ENCODE data around the gene TMOD3.

The TMOD3 gene

GRCh38 chr15:51840692-51841091 is 11.2 kb downstream of the TMOD3 start:
- H3K9me3 ChIP-seq (ENCODE audit: insufficient read depth, low read length) = no peaks in the 10 kb centered on the region
- no peak for TF ChIP-seq CTCF (IDR thresholded peaks at IDR 0.05; ENCODE audit: insufficient read depth, low read length, poor library complexity, severe bottlenecking)
- TF ChIP-seq EZH2phosphoT487 (conservative IDR thresholded peaks at IDR 0.05; ENCODE audit: low read length) = no peak
- H3K9me2 ChIP-seq (replicated peaks; ENCODE audit: insufficient read depth, low read length) = no peaks in the 10 kb centered on the region
- no peak overlapping the region for H3K4me2 ChIP-seq (ENCODE audit: low read depth, low read length, poor library complexity, severe bottlenecking)
- H3K27me3 ChIP-seq (ENCODE audit: low read length) = no peaks in the 10 kb centered on the region
- H3F3A ChIP-seq (ENCODE audit: insufficient read depth) = no peaks in the 10 kb centered on the region
- no peak overlapping the region for H3K4me3 ChIP-seq (ENCODE audit: insufficient read depth, low read length, poor library complexity, severe bottlenecking)
- H3K9ac ChIP-seq (ENCODE audit: low read length) = no peak overlapping the region
- H4K20me1 ChIP-seq (ENCODE audit: low read depth, low read length) = peaks cover 40% of the 10 kb centered on the region
- H3K36me3 ChIP-seq (ENCODE audit: low read length) = no peaks in the 10 kb centered on the region
- H2AFZ ChIP-seq (ENCODE audit: low read depth, low read length, severe bottlenecking) = no peak overlapping the region
- peaks cover 47% of the 10 kb centered on the region for H3K79me2 ChIP-seq (ENCODE audit: insufficient read depth, low read length)
- no peak overlapping the region for H3K27ac ChIP-seq (ENCODE audit: low read depth, low read length)

- no peaks in the 10 kb centered on the region for H3K27me3 ChIP-seq (ENCODE audit: low read length)
- H3K4me2 ChIP-seq (ENCODE audit: low read depth, low read length, poor library complexity, severe bottlenecking) = no peak overlapping the region
- no peaks in the 10 kb centered on the region for H3K9me3 ChIP-seq (ENCODE audit: insufficient read depth, low read length)
- H3K36me3 ChIP-seq (ENCODE audit: low read length) = no peaks in the 10 kb centered on the region
- peaks cover 43% of the 10 kb centered on the region for H4K20me1 ChIP-seq (ENCODE audit: low read depth, low read length)
- no peak overlapping the region for H3K27ac ChIP-seq (ENCODE audit: low read depth, low read length)
- H3K9ac ChIP-seq (ENCODE audit: low read length) = no peak overlapping the region
- peaks cover 45% of the 10 kb centered on the region for H3K79me2 ChIP-seq (ENCODE audit: insufficient read depth, low read length)
- TF ChIP-seq EZH2phosphoT487 (conservative IDR thresholded peaks at IDR 0.05; ENCODE audit: low read length) (no peak), CTCF (IDR thresholded peaks at IDR 0.05; ENCODE audit: insufficient read depth, low read length, poor library complexity, severe bottlenecking) (no peak)
- H3K9me2 ChIP-seq (replicated peaks; ENCODE audit: insufficient read depth, low read length) = no peaks in the 10 kb centered on the region
- no peak overlapping the region for H3K4me3 ChIP-seq (ENCODE audit: insufficient read depth, low read length, poor library complexity, severe bottlenecking)
- H2AFZ ChIP-seq (ENCODE audit: low read depth, low read length, severe bottlenecking) = no peak overlapping the region
- H3F3A ChIP-seq (ENCODE audit: insufficient read depth) = no peaks in the 10 kb centered on the region
These were observed 12.1 kb downstream of the TMOD3 start for GRCh38 chr15:51841406-51842040.

DNA sequence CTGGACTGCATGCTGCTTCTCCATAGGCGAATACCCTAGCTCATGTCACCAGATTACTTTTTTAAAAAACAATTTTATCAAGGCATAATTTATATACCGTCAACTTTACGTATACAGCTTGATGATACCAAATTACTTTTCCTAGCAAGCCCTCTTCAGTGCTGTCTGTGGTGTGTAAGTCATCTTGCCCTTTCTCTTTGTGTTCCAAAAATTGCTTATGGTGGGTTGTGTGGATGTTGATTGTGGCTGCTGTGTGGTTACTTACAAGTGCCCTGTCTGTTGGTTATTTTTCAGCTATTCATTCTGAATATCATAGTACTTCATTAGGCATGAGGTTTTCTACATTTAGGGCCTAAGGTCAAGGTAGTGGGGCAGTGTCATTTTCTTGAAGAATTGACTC is 12.8 kb downstream of the TMOD3 start:
- Histone ChIP-seq H3K79me2 (ENCODE audit: insufficient read depth, low read length) (peaks cover 45% of the 10 kb centered on the region), H3K4me2 (ENCODE audit: low read depth, low read length, poor library complexity, severe bottlenecking) (no peak overlapping the region), H3K27ac (ENCODE audit: low read depth, low read length) (no peak overlapping the region), H3F3A (ENCODE audit: insufficient read depth) (no peaks in the 10 kb centered on the region), H3K36me3 (ENCODE audit: low read length) (no peaks in the 10 kb centered on the region), H3K4me3 (ENCODE audit: insufficient read depth, low read length, poor library complexity, severe bottlenecking) (no peak overlapping the region), H3K9me2 (replicated peaks; ENCODE audit: insufficient read depth, low read length) (no peaks in the 10 kb centered on the region), H4K20me1 (ENCODE audit: low read depth, low read length) (peaks cover 43% of the 10 kb centered on the region), H3K27me3 (ENCODE audit: low read length) (no peaks in the 10 kb centered on the region), H3K9me3 (ENCODE audit: insufficient read depth, low read length) (no peaks in the 10 kb centered on the region), H3K9ac (ENCODE audit: low read length) (no peak overlapping the region), H2AFZ (ENCODE audit: low read depth, low read length, severe bottlenecking) (no peak overlapping the region)
- TF ChIP-seq CTCF (IDR thresholded peaks at IDR 0.05; ENCODE audit: insufficient read depth, low read length, poor library complexity, severe bottlenecking) (no peak), EZH2phosphoT487 (conservative IDR thresholded peaks at IDR 0.05; ENCODE audit: low read length) (no peak)

All from SU-DHL-6 (cell line).